Colon (tissue), 2 donors: ENCODE data around the gene RRAGD.
"Not testable (repeated sequence)": the region's sequence is repeated elsewhere in the genome, so short reads cannot be mapped to it uniquely, and the experiment has no call there.

Experiments
- FAIRE-seq: peaks from 2 replicates; lab custom pipeline; 2012; peaks lifted over from hg19 to GRCh38; lab: Jason Lieb, UNC
- donor health status: control.
- donor health status: control.

The RRAGD gene

DNA sequence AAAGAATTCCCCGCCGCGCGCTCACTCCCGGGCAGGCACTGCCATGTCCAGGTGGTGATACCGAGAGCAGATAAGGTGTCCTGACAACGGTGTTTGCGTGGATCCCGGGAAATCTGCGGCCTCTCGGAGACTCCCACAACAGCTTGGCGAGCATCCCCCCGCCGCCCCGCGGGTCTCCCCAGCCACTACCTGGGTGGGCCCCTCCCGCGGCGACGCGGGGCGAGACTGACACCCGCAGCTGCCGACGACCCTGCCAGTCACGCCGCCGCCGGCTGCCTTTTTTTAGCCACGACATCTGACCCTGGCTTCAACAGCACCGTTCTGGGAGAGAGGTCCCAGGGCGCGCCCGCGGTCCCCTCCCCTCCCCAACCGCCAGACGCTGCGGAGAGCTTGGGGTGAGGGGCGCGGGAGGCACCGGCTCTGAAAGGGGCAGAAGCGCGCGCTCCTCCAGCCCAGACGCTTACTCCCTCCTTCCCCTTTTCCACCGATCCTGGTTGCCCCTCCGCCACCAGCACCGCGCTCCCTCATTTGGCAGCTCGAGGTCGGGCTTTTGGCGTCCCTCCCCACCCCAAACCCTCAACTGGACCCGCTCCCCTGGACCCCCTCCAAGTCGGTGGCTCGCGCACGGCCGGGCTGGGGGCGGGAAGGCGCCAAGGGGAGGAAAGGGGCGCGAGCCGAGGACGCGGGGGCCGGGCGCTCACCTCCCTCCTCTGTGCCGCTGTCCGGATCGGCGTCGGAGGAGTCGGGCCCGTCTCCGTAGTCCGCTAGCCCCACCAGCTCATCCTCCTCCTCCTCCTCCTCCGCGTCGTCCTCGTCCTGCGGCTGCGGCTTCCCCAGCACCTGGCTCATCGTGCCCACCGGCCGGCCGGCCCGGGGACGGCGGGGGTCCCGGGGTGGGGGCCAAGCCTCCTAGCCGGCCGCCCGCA lies 665 bp downstream of the RRAGD start:
- no peak for FAIRE-seq

- FAIRE-seq: no peak
Observed at GRCh38 chr6:89410788-89411144, 1.3 kb downstream of the RRAGD start.

DNA sequence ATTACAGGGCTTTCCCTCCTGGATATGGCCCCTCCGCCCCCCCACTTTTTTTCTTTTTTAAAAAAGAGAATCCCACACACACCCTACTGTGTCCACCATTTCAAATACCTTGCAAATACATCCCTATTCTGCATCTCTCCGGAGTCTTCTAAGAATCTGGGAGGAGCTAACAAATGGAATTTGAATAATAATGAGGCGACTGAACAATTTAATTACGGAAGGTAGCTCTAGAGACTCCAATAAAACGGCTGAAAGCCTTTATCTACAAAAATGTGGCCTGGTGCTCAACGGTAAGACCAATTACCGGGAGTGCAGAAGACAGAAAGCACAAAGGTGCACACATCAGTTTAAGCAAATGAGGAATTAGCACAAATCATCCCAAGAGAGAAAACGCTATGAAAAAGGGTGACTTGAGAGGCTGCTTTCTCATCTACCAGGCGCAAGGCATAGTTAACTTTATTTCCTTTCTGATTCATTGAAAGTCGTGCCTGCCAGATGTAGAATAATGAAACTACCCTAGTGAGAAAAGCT lies 1.8 kb downstream of the RRAGD start:
- no peak for FAIRE-seq

GRCh38 chr6:89409461-89410035 lies 2.5 kb downstream of the RRAGD start:
- no peak for FAIRE-seq

DNA sequence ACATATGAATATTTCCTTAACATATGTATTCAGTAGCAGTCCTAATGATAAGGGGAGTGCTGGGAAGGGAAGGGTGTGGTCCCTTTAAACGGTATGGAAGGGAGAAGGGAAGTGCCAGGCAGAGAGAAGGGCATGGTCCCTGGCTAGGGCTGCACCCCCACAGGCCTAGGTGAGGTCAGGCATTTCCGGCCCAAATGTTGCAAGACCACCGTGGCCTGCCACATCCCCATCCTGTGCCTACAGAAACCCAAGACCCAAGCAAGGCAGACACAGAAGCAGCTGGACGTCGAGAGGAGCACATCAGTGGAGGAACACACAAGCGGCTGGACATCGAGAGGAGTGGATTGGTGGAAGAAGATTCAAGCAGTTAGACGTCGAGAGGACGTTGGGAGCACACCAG lies 5.9 kb downstream of the RRAGD start:
- FAIRE-seq: no peak

DNA sequence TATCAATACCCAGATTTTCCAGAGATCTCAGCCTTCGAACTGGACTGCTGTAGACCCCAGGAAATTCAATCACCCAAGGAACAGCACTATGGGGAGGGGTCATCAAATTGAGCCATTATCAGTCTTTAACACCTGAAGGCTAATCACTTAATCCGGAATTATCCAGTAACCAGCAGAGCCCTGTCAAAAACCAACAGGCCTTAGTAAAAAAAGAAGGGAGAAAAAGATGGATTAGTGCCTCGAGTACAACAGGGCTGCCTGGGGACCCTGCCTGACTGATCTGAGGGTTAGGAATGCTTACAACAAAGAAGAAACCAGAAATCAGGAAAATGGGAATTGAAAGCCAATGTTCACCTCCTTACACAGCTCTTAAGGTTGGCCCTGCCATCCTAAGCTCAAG lies 7.6 kb downstream of the RRAGD start:
- no peak for FAIRE-seq

DNA sequence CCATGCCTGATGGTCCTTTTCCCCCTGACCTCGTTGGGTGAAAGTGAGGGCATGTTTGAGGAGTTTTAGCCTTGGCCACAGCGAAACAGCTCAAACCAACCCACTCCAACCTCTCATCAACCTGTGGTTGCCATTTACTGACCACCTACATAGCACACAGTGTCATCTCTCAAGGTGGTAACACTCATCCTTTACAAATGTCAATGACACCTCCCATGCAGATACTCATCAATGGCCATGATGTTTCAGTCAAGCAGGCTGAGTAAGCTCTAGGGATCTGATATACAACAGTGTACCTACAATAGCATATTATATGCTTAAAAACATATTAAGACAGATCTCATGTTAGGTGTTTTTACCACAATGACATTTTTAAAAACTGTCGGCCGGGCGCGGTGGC lies 9.3 kb downstream of the RRAGD start:
- no peak for FAIRE-seq

- no peak for FAIRE-seq
Observed at GRCh38 chr6:89400912-89401399, 11.1 kb downstream of the RRAGD start.

DNA sequence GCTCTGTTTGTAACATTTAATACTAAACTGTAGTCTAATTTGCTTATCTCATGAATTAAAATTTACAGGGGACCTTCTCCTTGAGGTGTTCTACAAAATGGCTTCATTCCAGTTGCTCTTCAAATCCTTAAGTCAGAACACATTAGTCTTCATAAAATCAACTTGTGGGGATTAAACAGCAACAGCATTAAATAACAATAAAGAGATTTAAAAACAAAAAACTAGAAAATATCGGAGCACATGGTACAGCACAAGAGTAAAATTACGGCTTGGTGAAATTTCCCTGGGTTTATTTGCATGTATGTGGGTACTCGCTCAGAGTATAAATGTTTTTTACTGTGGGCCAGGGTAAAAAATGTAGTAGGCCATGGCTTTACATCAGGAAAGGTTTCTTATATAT lies 12.0 kb downstream of the RRAGD start:
- no peak for FAIRE-seq

- no peak for FAIRE-seq
Observed at GRCh38 chr6:89398762-89399525, 13.1 kb downstream of the RRAGD start.

DNA sequence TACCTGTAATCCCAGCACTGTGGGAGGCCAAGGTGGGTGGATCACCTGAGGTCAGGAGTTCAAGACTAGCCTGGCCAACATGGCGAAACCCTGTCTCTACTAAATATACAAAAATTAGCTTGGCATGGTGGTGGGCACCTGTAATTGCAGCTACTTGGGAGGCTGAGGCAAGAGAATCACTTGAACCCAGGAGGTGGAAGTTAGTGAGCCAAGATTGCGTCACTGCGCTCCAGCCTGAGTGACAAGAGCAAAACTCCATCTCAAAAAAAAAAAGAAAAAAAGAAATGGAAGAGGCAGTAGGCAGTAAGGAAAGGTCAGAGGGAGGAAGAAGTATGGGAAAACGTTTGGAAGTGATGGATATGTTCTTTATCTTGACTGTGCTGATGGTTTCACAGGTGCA lies 14.2 kb downstream of the RRAGD start:
- not testable (repeated sequence) for FAIRE-seq

DNA sequence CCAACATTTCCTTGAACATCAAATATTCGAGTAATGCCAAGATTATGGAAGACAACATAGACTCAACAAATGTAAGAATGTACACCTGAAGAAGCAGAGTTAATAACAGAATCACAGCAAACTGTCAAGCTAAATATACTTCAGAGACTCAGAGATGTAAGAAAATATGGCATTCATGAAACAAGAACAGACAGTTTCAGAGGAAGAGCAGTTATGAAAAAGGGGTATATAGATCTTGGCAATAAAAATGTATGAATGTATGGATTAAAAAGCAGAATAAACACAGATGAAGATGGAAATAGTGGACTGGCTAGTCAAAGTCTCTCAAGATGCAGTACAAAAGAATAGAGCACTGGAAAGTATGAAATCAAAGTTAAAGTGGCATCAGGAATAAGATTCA lies 18.4 kb downstream of the RRAGD start:
- no peak for FAIRE-seq

- no peak for FAIRE-seq
Observed at GRCh38 chr6:89392823-89393222, 19.2 kb downstream of the RRAGD start.

DNA sequence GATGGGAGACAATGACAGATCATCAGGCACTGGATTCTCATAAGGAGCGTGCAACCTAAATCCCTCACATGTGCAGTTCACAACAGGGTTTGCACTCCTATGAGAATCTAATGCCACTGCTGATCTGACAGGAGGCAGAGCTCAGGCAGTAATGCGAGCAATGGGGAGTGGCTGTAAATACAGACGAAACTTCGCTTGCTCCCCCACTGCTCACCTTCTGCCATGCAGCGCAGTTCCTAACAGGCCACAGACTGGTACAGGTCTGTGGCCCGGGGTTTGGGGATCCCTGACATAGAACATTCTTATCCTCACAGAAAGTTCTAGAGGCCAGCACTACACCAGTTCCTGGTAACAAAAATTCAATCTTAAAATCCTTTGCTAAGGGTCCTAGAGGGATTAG lies 23.2 kb downstream of the RRAGD start:
- FAIRE-seq: no peak

GRCh38 chr6:89387516-89388201 lies 24.4 kb downstream of the RRAGD start:
- no peak for FAIRE-seq

DNA sequence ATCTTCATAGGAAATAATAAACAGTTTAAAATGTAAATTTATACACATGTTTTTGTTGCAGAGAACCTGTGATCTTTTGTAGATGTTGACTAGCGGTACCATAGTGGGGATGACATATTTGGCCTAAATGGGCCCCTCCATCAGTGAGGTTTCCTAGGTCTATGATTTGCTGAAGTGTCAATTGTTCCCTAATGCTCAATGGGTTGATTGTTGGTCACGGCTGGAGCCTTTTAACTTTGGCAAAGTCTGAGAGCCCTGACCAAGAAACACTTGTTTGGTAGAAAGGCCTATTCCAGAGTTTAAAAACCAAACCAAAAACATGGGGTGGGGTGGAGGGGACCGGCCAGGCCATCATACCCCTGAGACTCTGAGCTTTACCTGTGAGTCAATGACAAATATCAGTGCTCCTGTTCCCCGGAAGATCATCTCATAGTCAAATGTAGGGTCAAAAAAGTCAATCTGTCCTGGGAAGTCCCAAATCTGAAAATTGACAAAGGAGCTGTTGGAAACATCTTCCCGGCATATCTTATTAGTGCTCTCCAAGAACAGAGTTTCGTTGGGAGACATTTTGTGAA lies 25.1 kb downstream of the RRAGD start:
- FAIRE-seq: no peak

GRCh38 chr6:89385846-89386245 lies 26.2 kb downstream of the RRAGD start:
- no peak for FAIRE-seq

DNA sequence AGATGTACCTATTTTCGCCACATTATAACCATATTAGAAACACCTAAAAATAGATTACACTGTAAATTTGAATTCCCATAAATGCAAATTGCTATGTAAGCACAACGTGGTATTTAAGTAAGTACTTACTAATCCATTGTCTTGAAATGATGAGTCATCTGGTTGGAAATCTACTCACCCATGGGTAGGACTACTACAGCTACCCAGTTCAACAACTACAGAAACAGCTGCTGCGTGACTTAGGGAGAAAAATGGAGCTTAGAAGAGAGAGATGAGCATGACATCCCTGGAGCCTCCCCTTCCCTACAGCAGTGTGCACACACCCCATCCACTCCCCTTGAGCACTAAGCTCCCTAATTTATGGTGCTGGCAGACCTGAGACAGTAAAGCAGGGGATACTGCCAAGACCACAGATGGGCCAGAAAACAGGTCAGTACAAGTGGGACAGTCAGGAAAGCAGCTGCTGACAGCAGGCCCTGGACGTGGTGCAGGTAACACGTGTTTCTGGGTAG lies 26.9 kb downstream of the RRAGD start:
- no peak for FAIRE-seq

GRCh38 chr6:89381031-89381430 lies 31.0 kb downstream of the RRAGD start:
- FAIRE-seq: no peak

DNA sequence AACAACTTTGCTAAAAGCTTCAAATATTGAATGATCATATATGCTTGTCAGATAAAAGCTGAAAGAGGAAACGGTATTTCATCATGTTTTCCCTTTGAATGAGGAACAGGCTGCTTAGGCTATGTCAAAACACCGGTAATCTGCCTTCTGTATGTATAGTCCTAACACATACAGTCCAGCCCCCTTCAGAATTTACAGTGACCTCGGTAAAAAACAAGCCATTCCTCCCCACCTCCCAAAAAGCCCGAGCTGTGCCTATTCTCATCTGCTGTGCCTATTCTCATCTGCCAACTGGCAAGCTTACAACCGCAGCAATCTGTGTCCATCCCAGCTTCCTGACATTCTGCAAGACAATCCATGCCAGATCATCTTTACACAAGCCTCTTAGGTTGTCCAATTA lies 32.8 kb downstream of the RRAGD start:
- no peak for FAIRE-seq

DNA sequence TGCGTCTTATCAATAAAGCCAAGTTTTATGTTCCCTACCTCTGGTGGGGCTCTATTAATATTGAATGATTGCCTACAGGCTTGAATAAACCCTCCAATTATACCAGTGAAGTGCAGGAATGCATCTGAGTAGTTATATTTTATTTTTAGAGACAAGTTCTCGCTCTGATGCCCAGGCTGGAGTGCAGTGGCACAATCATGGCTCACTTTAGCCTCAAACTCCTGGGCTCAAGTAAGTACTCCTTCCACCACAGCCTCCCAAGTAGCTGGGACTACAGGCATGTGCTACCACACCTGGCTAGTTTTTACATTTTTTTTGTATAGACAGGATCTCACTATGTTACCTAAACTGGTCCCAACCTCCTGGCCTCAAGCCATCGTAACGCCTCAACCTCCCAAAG lies 33.4 kb downstream of the RRAGD start:
- FAIRE-seq: no peak
